Esophagus muscularis mucosa (tissue), 4 donors: ENCODE data around the gene RPS21. TPM values are rescaled to one million over a fixed set of nuclear protein-coding genes. Genes with fewer than 3 reads are reported as not detected.

Experiments used
- DNase-seq: peaks from one replicate; pipeline ENCODE4 v3.0.0-alpha.2; 2017; ENCODE audit errors: extremely low spot score
- H3K27ac ChIP-seq, 4 donors: fragments of 200-600 bp; sonication (generic); replicated peaks in 1 of 4; 1 replicate in 3 of 4; 2 replicates in 1 of 4; pipeline ENCODE4 v1.5.1; 2016 to 2019; ENCODE audit warnings: mild to moderate bottlenecking in 1 of 4
- H3K27me3 ChIP-seq, 4 donors: fragments of 200-600 bp; sonication (generic); one replicate each; pipeline versions ENCODE4 v1.5.1 to v1.6.0; 2016 to 2019
- H3K36me3 ChIP-seq, 4 donors: fragments of 200-600 bp; sonication (generic); one replicate each; pipeline ENCODE4 v1.5.1; 2016 to 2019
- H3K4me1 ChIP-seq, 4 donors: fragments of 200-600 bp; sonication (generic); one replicate each; pipeline ENCODE4 v1.5.1; 2016 to 2019
- H3K4me3 ChIP-seq, 4 donors: fragments of 200-600 bp; sonication (generic); 1 replicate in 2 of 4; 2 replicates in 2 of 4; pipeline ENCODE4 v1.5.1; 2016 to 2019; ENCODE audit warnings: mild to moderate bottlenecking in 4 of 4, moderate library complexity in 1 of 4
- H3K9me3 ChIP-seq, 4 donors: fragments of 200-600 bp; sonication (generic); 1 replicate in 3 of 4; 2 replicates in 1 of 4; pipeline ENCODE4 v1.5.1; 2016 to 2019
- CTCF ChIP-seq, 3 experiments: fragments of 200-600 bp in 2 of 3; fragments of 450-650 bp in 1 of 3; sonication (generic) in 2 of 3; IDR thresholded peaks; one replicate each; pipeline ENCODE4 v1.5.1; 2017 to 2019; ENCODE audit warnings: antibody characterized with exemption in 3 of 3, mild to moderate bottlenecking in 2 of 3, moderate library complexity in 1 of 3
- EP300 ChIP-seq: sonication (generic); formaldehyde crosslinking; IDR thresholded peaks from one replicate; pipeline ENCODE4 v1.6.1; 2017; ENCODE audit warnings: antibody characterized with exemption
- POLR2A ChIP-seq: fragments of 450-650 bp; IDR thresholded peaks from one replicate; pipeline ENCODE4 v1.6.1; 2017; ENCODE audit warnings: antibody characterized with exemption, moderate library complexity, mild to moderate bottlenecking, low read depth
- POLR2AphosphoS5 ChIP-seq, 2 donors: sonication (generic); formaldehyde crosslinking; IDR thresholded peaks; one replicate each; pipeline ENCODE4 v1.6.1; 2017; ENCODE audit warnings: antibody characterized with exemption in 2 of 2
- WGBS: methylation state at CpG from one replicate; pipeline ENCODE4 v1.1.5; 2018; 5-methylcytosine and 5-hydroxymethylcytosine counted together
- intact Hi-C: fragments of 100-400 bp; cut with DNase I; formaldehyde crosslinking; loops from one replicate; pipeline ENCODE4 v1.15.1; 2023
- total RNA-seq, 4 donors: library from RNA; depleted of rRNA; stranded (reverse); fragments of >200 nt; gene quantifications; one replicate each; pipeline versions ENCODE4 v1.1.0 to v1.2.1, GENCODE V29; 2016

Gene RPS21
- total RNA-seq, 4 donors from 2014 or later: 581 to 2,787 (median 1,391) TPM

DNA sequence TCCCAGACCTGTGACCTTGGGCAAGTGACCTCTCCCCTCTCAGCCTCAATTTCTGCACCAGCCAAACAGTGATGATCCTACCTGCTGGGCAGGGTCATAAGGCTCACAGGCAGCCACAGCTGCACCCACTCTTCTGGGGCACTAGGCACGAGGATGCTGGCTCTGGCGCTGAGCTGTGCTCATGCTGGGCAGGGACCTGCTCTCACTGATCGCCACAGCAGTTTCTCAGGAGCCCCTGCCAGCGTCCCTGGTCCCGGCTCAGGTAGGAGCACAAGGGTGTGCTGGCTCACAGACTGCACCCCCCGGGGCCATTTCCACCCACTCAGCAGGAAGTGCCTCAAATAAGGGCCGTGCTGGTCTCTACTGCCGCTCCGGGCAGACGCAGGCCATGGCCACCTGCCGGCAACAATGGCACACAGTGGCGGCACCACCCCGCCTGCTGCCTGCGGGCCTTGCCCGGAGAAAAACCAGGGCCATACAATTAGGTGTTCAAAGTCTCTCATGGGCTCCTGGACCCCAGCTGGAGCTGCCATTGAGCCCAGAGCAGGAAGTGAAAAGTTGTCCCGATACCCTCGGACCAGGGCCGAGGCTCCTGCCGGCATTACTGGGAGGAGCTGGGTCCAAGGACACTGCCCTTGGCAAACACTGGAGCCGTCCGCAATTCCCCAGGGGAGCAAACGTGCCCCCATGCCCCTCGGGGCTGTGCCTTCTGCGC, 24.7 kb downstream of the RPS21 start:
- Histone ChIP-seq H3K9me3 (no peaks in the 10 kb centered on the region), H3K27ac (no peak overlapping the region), H3K4me1 (peaks cover 17 to 29% (median 24%) of the 10 kb centered on the region in 4 donors), H3K4me3 (no peak overlapping the region), H3K27me3 (peaks cover 0 to 23% (median 0%) of the 10 kb centered on the region in 4 donors), H3K36me3 (no peaks in the 10 kb centered on the region)
- 76% methylated on average over 5 of the region's 24 CpGs for WGBS
- intact Hi-C loops: loop anchor here (5.0 to 10.0 kb wide), 2 partner anchors 81 to 203 kb away; no protein-coding TSS in a partner anchor
- no peak for DNase-seq
- TF ChIP-seq POLR2AphosphoS5 (IDR thresholded peaks at IDR 0.05) (no peak), CTCF (IDR thresholded peaks at IDR 0.05) (no peak), EP300 (no peak), POLR2A (no peak)

- Histone ChIP-seq H3K36me3 (no peaks in the 10 kb centered on the region), H3K9me3 (no peaks in the 10 kb centered on the region), H3K4me1 (peaks cover 16 to 26% (median 21%) of the 10 kb centered on the region in 4 donors), H3K4me3 (no peak overlapping the region), H3K27me3 (peaks cover 0 to 30% (median 0%) of the 10 kb centered on the region in 4 donors), H3K27ac (no peak overlapping the region)
- intact Hi-C loops: loop anchor here (5.0 to 10.0 kb wide), 2 partner anchors 80 to 202 kb away; no protein-coding TSS in a partner anchor
- 91% methylated on average over 17 of the region's 22 CpGs for WGBS
- DNase-seq: no peak
- TF ChIP-seq POLR2A: no peak
- no peak for TF ChIP-seq CTCF (IDR thresholded peaks at IDR 0.05)
- TF ChIP-seq EP300: no peak
- no peak for TF ChIP-seq POLR2AphosphoS5 (IDR thresholded peaks at IDR 0.05)
Observed at GRCh38 chr20:62412194-62413024, 25.5 kb downstream of the RPS21 start.

DNA sequence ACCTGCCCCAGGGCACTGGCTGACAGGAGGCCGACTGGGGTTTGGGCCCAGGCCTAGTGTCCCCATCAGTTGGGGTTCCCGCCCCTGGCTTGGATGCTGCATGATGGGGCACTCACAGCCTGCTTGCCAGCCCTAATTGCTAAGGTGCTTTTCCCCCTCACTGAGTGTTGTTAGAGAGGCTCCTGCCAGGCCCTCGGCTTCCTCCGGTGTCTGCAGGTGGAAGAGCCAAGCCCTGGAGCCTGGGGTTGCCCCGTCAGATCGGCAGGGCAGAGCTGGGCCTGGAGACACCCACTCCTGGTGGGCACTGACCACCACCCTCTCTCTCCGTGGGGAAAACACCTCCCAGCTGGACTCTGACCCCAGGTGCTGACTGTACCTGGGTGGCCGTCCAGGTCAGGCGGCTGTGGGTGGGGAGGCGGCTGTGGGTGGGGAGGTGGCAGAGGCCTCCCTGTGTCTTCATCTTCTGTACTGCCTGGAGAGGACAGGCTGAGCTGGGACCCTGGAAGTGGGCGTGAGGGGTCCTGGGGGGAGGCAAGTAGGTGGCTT, 26.2 kb downstream of the RPS21 start:
- Histone ChIP-seq H3K4me3 (no peak overlapping the region), H3K27me3 (peaks cover 0 to 37% (median 0%) of the 10 kb centered on the region in 4 donors), H3K36me3 (no peaks in the 10 kb centered on the region), H3K4me1 (peaks cover 9 to 19% (median 15%) of the 10 kb centered on the region in 4 donors), H3K27ac (no peak overlapping the region), H3K9me3 (no peaks in the 10 kb centered on the region)
- 90% methylated on average over 8 of the region's 11 CpGs for WGBS
- intact Hi-C loops: loop anchor here (5.0 to 10.0 kb wide), 2 partner anchors 79 to 202 kb away; no protein-coding TSS in a partner anchor
- TF ChIP-seq POLR2AphosphoS5 (IDR thresholded peaks at IDR 0.05): no peak
- TF ChIP-seq CTCF (IDR thresholded peaks at IDR 0.05): no peak
- no peak for TF ChIP-seq POLR2A
- TF ChIP-seq EP300: no peak
- no peak for DNase-seq

DNA sequence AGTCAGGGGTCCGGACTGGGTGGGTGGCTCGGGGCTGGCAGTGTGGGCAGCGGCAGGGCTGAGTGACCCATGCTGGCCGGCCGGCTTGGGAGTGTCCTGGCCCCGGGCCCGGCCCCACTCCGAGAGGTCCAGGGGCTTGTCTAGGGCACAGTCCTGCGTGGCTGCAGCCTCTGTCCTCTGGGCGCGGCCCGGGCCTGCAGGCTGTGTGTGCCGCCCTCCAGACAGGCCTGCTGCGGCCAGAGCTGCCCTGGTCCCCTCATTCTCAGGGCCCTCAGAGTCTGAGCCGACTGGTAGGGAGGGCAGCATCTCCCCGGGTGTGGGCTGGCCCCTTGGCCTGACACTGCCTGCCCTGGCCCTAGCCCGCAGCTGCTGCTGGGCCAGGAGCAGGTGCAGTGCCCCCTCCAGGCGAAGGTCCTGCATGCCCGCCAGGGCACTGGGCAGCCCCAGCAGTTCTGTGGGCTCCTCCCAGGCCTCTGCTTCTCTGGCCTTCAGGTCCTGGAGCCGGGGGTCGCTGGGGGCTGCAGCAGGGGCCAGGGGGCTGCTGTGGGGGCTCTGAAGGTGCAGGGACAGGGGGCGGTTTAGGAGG, 27.1 kb downstream of the RPS21 start:
- Histone ChIP-seq H3K27ac (no peak overlapping the region), H3K9me3 (no peaks in the 10 kb centered on the region), H3K4me3 (no peak overlapping the region), H3K4me1 (peaks cover 9 to 16% (median 14%) of the 10 kb centered on the region in 4 donors), H3K36me3 (no peaks in the 10 kb centered on the region), H3K27me3 (peaks cover 0 to 46% (median 0%) of the 10 kb centered on the region in 4 donors)
- WGBS: 100% methylated on average over 3 of the region's 22 CpGs
- no peak for DNase-seq
- no peak for TF ChIP-seq EP300
- TF ChIP-seq POLR2AphosphoS5 (IDR thresholded peaks at IDR 0.05): no peak
- no peak for TF ChIP-seq POLR2A
- no peak for TF ChIP-seq CTCF (IDR thresholded peaks at IDR 0.05)
- intact Hi-C loops: loop anchor here (5.0 to 10.0 kb wide), 2 partner anchors 78 to 201 kb away; no protein-coding TSS in a partner anchor
